ENCODE data around the gene NEMF.
A peak's percentile ranks its signal among the peaks of the same experiment; 100 is the strongest.
"Not testable (repeated sequence)": the region's sequence is repeated elsewhere in the genome, so short reads cannot be mapped to it uniquely, and the experiment has no call there.

The NEMF gene

DNA sequence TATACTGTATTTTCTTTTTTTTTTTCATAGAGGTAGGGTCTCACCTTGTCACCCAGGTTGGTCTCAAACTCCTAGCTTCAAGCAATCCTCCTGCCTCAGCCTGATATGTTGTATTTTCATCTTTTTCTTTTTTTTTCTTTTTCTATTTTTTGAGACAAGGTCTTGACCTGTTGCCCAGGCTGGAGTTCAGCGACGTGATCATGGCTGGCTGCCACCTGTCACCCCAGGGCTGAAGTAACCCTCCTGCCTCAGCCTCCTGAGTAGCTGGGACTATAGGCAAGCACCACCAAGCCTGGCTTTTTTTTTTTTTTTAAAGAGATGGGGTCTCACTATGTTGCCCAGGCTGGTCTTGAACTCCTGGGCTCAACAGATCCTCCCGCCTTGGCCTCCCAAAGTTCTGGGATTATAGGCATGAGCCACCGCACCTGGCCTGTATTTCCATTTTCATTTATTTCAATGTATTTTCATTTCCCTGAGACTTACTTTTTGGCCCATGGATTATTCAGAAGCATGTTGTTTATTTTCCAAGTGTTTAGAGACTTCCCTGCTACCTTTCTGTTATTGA, 24.1 kb upstream of the NEMF start:
- no peak for DNase-seq (ENCODE audit: low read depth)

GRCh38 chr14:49875640-49876198, 23.1 kb upstream of the NEMF start:
- no peak for DNase-seq (ENCODE audit: low read depth)

- not testable (repeated sequence) for DNase-seq (ENCODE audit: low read depth)
These were observed 21.0 kb upstream of the NEMF start for GRCh38 chr14:49873548-49873947.

GRCh38 chr14:49870908-49871307, 18.3 kb upstream of the NEMF start:
- DNase-seq (ENCODE audit: low read depth) = no peak

GRCh38 chr14:49868720-49869114, 16.1 kb upstream of the NEMF start:
- no peak for DNase-seq (ENCODE audit: low read depth)

- DNase-seq (ENCODE audit: low read depth) = peak; percentile 95
These were observed 15.5 kb upstream of the NEMF start for GRCh38 chr14:49867831-49868719.

DNA sequence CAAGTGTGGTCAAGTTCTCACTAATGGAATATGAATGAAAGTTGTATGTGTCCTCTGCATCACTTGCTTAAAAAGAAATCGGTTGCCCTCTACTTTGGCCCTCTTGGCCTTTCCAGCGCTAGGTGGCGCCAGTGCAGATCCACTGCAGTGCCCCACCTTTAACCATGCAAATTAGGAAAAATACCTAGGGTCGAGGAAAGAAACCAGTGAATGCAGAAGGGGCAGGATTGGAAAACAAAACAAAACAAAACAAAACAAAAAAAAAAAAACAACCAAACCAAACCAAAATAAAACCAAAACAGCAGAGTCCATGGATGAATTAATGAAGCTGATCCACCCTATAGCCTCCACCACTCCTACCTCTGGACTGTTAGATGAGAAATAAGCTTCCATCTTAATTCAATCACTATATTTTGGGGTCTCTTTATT, 12.9 kb upstream of the NEMF start:
- DNase-seq (ENCODE audit: low read depth) = peak; percentile 65

- DNase-seq (ENCODE audit: low read depth) = no peak
These were observed 11.1 kb upstream of the NEMF start for GRCh38 chr14:49863487-49864281.

GRCh38 chr14:49862089-49862673, 9.6 kb upstream of the NEMF start:
- DNase-seq (ENCODE audit: low read depth) = peak; percentile 72

- peak; percentile 33 for DNase-seq (ENCODE audit: low read depth)
These were observed 9.1 kb upstream of the NEMF start for GRCh38 chr14:49861699-49862088.

GRCh38 chr14:49860988-49861698, 8.6 kb upstream of the NEMF start:
- no peak for DNase-seq (ENCODE audit: low read depth)

DNA sequence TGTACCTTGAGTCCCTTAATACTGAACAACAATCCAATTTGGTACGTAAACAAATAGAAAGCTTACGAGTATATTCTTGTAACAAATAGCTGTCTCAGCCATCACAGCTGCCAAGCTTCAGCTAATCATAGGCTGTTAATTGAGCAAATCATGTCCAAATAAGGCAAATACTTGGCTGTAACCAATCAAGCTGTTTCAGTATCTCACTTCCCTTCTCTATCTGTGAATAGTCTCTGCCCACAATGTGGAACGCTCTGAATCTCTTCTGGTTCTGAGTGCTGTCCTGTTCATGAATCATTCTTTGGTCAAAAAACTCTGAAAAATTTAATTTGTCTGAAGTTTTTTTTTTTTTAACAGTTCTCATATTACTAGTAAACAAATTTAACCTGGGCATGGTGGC, 5.8 kb upstream of the NEMF start:
- no peak for DNase-seq (ENCODE audit: low read depth)

DNA sequence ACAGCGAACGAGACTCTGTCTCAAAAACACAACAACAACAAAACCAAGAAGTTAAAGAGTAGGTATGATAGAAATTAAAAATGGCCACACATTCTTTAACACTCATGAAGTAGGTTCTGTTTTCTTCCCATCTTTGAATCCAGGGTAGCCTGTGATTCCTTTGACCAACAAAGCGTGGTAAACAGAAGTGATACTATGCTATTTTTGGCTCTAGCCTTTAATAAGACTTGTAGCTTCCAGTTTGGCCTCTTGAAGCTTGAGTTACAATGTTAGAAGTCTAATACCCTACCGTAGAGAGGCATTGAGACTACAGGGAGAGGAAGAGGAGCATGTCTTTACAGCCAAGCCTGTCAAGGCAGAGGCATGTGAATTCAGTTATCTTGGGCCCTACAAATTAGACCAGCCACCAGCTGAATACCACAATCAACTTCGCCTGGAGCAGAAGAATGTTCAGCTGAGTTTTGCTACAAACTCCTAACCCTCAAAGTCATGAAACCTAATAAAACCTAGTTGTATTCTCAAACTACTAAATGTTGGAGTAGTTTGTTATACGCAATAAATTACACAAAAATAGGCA, 4.9 kb upstream of the NEMF start:
- DNase-seq (ENCODE audit: low read depth) = no peak

DNA sequence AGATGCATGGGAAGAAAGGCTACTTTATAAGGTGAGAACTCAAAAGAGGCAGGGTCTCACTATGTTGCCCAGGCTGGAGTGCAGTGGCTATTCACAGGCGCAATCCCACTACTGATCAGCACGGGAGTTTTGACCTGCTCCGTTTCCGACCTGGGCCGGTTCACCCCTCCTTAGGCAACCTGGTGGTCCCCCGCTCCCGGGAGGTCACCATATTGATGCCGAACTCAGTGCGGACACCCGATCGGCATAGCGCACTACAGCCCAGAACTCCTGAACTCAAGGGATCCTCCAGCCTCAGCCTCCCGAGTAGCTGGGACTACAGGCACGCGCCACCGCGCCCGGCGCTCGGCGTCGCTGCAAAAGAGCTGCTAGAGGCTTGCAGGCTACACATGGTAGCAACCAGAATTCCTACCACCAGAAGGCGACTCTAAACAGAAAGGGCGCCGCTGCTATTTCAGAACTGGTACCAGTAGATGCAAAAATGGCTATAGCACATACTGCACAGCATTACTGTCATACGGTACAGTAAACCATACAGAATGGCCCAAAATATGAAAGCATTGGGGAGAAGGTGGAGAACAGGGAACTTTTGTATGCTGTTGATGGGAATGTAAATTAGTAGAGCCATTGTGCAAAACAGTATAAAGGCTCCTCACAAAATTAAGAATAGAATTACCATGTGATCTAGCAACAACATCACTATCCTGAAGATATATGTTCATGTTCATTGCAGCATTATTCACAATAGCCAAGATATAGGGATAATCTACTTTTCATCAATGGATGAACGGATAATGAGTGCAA, 1.2 kb upstream of the NEMF start:
- DNase-seq (ENCODE audit: low read depth) = no peak

DNA sequence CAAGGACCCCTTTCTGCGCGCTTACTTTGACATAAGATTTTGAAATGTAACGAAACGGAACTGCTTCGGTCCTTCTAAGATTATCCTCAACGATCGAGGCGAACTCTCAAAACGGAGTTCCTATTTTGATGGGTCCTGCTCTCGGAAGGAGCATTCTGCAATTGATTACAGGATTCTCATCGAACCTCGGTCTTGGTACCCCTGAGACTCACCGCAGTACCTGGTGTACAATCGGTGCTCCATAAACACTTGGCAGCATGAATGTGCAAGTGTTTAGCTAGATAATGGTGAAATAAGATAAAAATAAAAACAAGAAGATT, 530 bp upstream of the NEMF start:
- DNase-seq (ENCODE audit: low read depth) = no peak

- no peak for DNase-seq (ENCODE audit: low read depth)
These were observed 775 bp downstream of the NEMF start for GRCh38 chr14:49851813-49852212.

- DNase-seq (ENCODE audit: low read depth) = no peak
These were observed 3.3 kb downstream of the NEMF start for GRCh38 chr14:49849213-49849847.

DNA sequence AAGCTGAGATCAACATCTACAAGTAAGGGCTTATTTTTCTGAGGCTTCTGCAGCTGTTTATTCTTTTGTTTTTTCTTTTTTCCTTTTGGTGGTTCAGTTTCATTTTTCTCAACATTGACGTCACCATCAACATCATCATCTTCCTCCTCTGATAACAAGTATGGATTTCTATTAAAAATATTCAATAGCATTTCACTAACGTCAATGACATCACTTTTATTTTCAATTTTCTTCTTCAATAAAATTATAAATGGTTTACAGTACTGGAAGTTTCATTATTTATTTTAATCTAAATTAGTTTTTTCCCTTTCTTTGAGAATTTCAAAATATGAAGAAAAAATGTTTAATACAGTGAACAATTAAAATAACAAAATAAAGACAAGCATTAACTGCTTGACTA, 23.9 kb downstream of the NEMF start:
- no peak for DNase-seq (ENCODE audit: low read depth)

DNA sequence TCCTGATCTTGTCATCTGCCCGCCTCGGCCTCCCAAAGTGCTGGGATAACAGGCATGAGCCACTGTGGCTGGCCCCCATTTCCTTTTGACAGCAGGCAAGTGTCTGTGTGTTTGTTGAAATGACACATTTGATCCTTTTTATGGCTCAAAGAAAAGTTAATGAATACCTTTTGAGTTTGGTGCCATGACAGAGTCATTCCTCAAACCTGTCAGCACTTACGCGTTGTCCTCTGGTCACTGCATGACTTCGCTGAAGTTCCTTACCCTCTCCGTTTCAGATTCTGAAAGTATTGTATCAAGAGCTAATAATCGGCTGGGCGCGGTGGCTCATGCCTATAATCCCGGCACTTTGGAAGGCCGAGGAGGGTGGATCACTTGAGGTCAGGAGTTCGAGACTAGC, 32.4 kb downstream of the NEMF start:
- DNase-seq (ENCODE audit: low read depth) = no peak

DNA sequence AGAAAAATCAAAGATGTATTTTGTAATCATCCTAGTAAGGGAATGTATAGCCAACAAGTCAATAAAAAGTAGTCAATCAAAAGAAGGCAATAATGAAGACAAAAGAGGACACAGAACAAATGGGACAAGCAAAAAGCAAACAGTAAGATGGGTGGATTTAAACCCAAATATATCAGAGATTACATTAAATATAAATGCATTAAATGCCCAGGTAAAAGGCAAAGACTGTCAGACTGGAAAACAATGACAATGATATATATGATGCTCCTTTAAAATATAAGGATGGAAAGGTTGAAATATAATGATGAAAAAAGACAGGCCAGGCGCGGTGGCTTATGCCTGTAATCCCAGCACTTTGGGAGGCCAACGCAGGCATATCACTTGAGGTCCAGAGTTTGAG, 35.7 kb downstream of the NEMF start:
- DNase-seq (ENCODE audit: low read depth) = no peak
